ENCODE measurements around the gene ACSL6. TPM values are rescaled to one million over a fixed set of nuclear protein-coding genes. Genes with fewer than 3 reads are reported as not detected.
A peak's percentile ranks its signal among the peaks of the same experiment; 100 is the strongest.

ACSL6 gene, protein sequence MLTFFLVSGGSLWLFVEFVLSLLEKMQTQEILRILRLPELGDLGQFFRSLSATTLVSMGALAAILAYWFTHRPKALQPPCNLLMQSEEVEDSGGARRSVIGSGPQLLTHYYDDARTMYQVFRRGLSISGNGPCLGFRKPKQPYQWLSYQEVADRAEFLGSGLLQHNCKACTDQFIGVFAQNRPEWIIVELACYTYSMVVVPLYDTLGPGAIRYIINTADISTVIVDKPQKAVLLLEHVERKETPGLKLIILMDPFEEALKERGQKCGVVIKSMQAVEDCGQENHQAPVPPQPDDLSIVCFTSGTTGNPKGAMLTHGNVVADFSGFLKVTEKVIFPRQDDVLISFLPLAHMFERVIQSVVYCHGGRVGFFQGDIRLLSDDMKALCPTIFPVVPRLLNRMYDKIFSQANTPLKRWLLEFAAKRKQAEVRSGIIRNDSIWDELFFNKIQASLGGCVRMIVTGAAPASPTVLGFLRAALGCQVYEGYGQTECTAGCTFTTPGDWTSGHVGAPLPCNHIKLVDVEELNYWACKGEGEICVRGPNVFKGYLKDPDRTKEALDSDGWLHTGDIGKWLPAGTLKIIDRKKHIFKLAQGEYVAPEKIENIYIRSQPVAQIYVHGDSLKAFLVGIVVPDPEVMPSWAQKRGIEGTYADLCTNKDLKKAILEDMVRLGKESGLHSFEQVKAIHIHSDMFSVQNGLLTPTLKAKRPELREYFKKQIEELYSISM
- total RNA-seq (5.5 TPM), polyA plus RNA-seq (1 to 10 TPM; 3.0 to 5.7 (median 4.5) TPM)

- Histone ChIP-seq H3K9me3 (ENCODE audit: control insufficient read depth in 2 of 2, low read length in 2 of 2) (no peaks in the 10 kb centered on the region), H3K4me3 (ENCODE audit: low read depth, low read length) (no peak within 1 kb of the TSS), H3K4me1 (ENCODE audit: control insufficient read depth, insufficient read depth, low read length, poor library complexity, severe bottlenecking) (peaks cover 13% of the 10 kb centered on the region), H3K36me3 (ENCODE audit: control insufficient read depth, insufficient read depth, low read length) (no peaks in the 10 kb centered on the region), H3K27me3 (ENCODE audit: control insufficient read depth, insufficient read depth, low read length) (peaks cover 51% of the 10 kb centered on the region), H3K27ac (ENCODE audit: insufficient read depth, low read length, poor library complexity, severe bottlenecking) (no peak within 1 kb of the TSS)
- peaks cover 84% of the 10 kb centered on the region for H3K27me3 Mint-ChIP-seq
- peak within 1 kb of the TSS; percentile 72 to 85 (median 78) for H3K4me3 Mint-ChIP-seq
- peak within 1 kb of the TSS in 2 of 3 donors; percentile 54 to 59 for H3K27ac Mint-ChIP-seq
- ATAC-seq (ENCODE audit: low read depth in 2 of 2) (peak; percentile 46 to 53), DNase-seq (peak; percentile 14 to 42 (median 42))
- peaks cover 0 to 2% (median 0%) of the 10 kb centered on the region in 7 donors for H3K9me3 Mint-ChIP-seq
- no peaks in the 10 kb centered on the region for H3K36me3 Mint-ChIP-seq
- peaks cover 6 to 28% (median 17%) of the 10 kb centered on the region in 4 donors for H3K4me1 Mint-ChIP-seq
Measured at GRCh38 chr5:132011622-132012343, at the start of gene ACSL6. TSS of gene ACSL6 (minus strand) at chr5:132011658. CDS start at chr5:132011553, 105 bp downstream.

- no peak within 1 kb of the TSS for H3K4me3 ChIP-seq (ENCODE audit: low read depth, low read length)
- Mint-ChIP-seq H3K9me3 (no peaks in the 10 kb centered on the region), H3K4me1 (peaks cover 0 to 36% (median 14%) of the 10 kb centered on the region in 4 donors), H3K36me3 (no peaks in the 10 kb centered on the region), H3K4me3 (no peak within 1 kb of the TSS), H3K27ac (peak within 1 kb of the TSS in 2 of 3 donors; percentile 2 to 23), H3K27me3 (no peaks in the 10 kb centered on the region)
- H3K36me3 ChIP-seq (ENCODE audit: control insufficient read depth, insufficient read depth, low read length), result no peaks in the 10 kb centered on the region
- no peaks in the 10 kb centered on the region for H3K9me3 ChIP-seq (ENCODE audit: control insufficient read depth in 2 of 2, low read length in 2 of 2)
- H3K27ac ChIP-seq (ENCODE audit: insufficient read depth, low read length, poor library complexity, severe bottlenecking), result no peak within 1 kb of the TSS
- ATAC-seq (ENCODE audit: low read depth in 2 of 2) (no peak), DNase-seq (no peak)
- peaks cover 30% of the 10 kb centered on the region for H3K4me1 ChIP-seq (ENCODE audit: control insufficient read depth, insufficient read depth, low read length, poor library complexity, severe bottlenecking)
- H3K27me3 ChIP-seq (ENCODE audit: control insufficient read depth, insufficient read depth, low read length), result no peaks in the 10 kb centered on the region
Measured at GRCh38 chr5:132060501-132061161, 49.2 kb upstream of the ACSL6 start, which contains the start of gene IL3. TSS of gene IL3 (plus strand) at chr5:132060655. CDS start at chr5:132060707, 52 bp downstream.

- peaks cover 33% of the 10 kb centered on the region for H3K4me1 ChIP-seq (ENCODE audit: control insufficient read depth, insufficient read depth, low read length, poor library complexity, severe bottlenecking)
- no peak overlapping the region for H3K4me3 Mint-ChIP-seq
- ATAC-seq (ENCODE audit: low read depth in 2 of 2), result no peak
Measured at GRCh38 chr5:132059696-132060500, 48.4 kb upstream of the ACSL6 start.

DNA sequence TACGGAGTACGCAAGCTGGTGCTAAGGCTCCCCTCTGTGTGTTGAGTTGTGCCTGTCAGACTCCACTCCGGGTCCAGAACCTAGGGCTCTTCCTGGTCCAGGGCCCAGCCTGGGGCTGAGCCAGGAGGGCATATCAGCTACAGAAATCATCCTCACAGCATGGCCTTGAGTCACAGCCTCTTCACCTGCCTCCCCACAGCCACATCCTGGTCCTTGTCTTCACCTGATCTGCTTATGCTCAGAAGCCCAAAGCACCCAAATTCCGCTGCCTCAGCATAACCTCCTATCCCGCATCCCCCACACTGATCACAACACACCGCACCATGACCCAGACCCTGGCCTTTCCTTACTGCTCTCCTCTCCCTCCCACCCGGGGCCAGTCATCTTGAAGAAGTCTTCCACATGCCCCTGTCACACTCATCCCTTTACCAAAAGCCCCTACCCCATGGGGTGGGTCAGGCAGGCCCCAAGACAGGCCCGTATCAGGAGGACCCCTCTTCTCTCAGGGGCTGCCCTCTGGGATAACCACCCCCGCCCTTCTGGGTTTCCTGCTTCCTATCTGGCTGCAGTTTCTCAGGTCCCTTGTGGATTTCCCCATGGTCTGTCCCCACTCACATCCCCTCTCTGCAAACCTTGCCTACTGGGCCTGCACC, 47.7 kb upstream of the ACSL6 start:
- H3K27me3 Mint-ChIP-seq, result no peaks in the 10 kb centered on the region
- no peak overlapping the region for H3K4me3 ChIP-seq (ENCODE audit: low read depth, low read length)
- no peaks in the 10 kb centered on the region for H3K9me3 Mint-ChIP-seq
- H3K4me1 ChIP-seq (ENCODE audit: control insufficient read depth, insufficient read depth, low read length, poor library complexity, severe bottlenecking), result peaks cover 33% of the 10 kb centered on the region
- H3K27ac Mint-ChIP-seq, result peak overlapping the region in 2 of 3 donors; percentile 1 to 62
- ATAC-seq (ENCODE audit: low read depth in 2 of 2) (peak; percentile 31 to 39), DNase-seq (peak in 1 of 3 donors; percentile 42)
- no peaks in the 10 kb centered on the region for H3K27me3 ChIP-seq (ENCODE audit: control insufficient read depth, insufficient read depth, low read length)
- peaks cover 0 to 42% (median 18%) of the 10 kb centered on the region in 4 donors for H3K4me1 Mint-ChIP-seq
- peak overlapping the region in 1 of 4 donors; percentile 5 for H3K4me3 Mint-ChIP-seq
- H3K9me3 ChIP-seq (ENCODE audit: control insufficient read depth in 2 of 2, low read length in 2 of 2), result no peaks in the 10 kb centered on the region
- no peak overlapping the region for H3K27ac ChIP-seq (ENCODE audit: insufficient read depth, low read length, poor library complexity, severe bottlenecking)
- H3K36me3 ChIP-seq (ENCODE audit: control insufficient read depth, insufficient read depth, low read length), result no peaks in the 10 kb centered on the region
- H3K36me3 Mint-ChIP-seq, result no peaks in the 10 kb centered on the region

More at GRCh38 chr5:132059696-132060500, 48.4 kb upstream of the ACSL6 start:
- H3K4me3 ChIP-seq (ENCODE audit: low read depth, low read length), result no peak overlapping the region
- Mint-ChIP-seq H3K4me1 (peaks cover 0 to 38% (median 16%) of the 10 kb centered on the region in 4 donors), H3K36me3 (no peaks in the 10 kb centered on the region), H3K9me3 (no peaks in the 10 kb centered on the region), H3K27ac (peak overlapping the region in 1 of 3 donors; percentile 2), H3K27me3 (no peaks in the 10 kb centered on the region)
- no peak overlapping the region for H3K27ac ChIP-seq (ENCODE audit: insufficient read depth, low read length, poor library complexity, severe bottlenecking)
- H3K27me3 ChIP-seq (ENCODE audit: control insufficient read depth, insufficient read depth, low read length), result no peaks in the 10 kb centered on the region
- no peaks in the 10 kb centered on the region for H3K36me3 ChIP-seq (ENCODE audit: control insufficient read depth, insufficient read depth, low read length)
- H3K9me3 ChIP-seq (ENCODE audit: control insufficient read depth in 2 of 2, low read length in 2 of 2), result no peaks in the 10 kb centered on the region
- DNase-seq, result no peak

DNA sequence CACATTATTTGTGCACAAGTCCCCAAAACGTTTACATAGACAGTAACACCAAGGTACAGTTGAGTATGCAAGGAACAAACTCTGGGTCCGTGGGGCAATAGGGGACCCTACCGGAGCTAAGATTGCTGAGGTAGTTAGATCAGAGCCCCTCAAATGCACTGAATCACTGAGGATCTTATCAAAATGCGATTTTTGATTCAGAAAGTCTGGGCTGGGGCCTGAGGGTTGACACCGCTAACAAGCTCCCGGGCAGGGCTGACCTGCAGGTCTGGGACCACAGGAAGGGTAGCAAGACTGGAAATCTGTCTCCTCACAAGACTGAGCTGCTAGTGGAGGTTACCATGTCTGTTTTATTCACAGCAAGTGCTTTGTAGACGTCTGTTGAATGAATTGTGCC, 47.2 kb upstream of the ACSL6 start:
- Histone ChIP-seq H3K9me3 (ENCODE audit: control insufficient read depth in 2 of 2, low read length in 2 of 2) (no peaks in the 10 kb centered on the region), H3K4me3 (ENCODE audit: low read depth, low read length) (no peak overlapping the region), H3K36me3 (ENCODE audit: control insufficient read depth, insufficient read depth, low read length) (no peaks in the 10 kb centered on the region), H3K27ac (ENCODE audit: insufficient read depth, low read length, poor library complexity, severe bottlenecking) (no peak overlapping the region), H3K27me3 (ENCODE audit: control insufficient read depth, insufficient read depth, low read length) (no peaks in the 10 kb centered on the region), H3K4me1 (ENCODE audit: control insufficient read depth, insufficient read depth, low read length, poor library complexity, severe bottlenecking) (peaks cover 33% of the 10 kb centered on the region)
- H3K27me3 Mint-ChIP-seq, result no peaks in the 10 kb centered on the region
- H3K9me3 Mint-ChIP-seq, result no peaks in the 10 kb centered on the region
- ATAC-seq (ENCODE audit: low read depth in 2 of 2) (no peak), DNase-seq (no peak)
- no peaks in the 10 kb centered on the region for H3K36me3 Mint-ChIP-seq
- peaks cover 0 to 41% (median 16%) of the 10 kb centered on the region in 4 donors for H3K4me1 Mint-ChIP-seq
- H3K27ac Mint-ChIP-seq, result no peak overlapping the region
- peak overlapping the region in 1 of 4 donors; percentile 5 for H3K4me3 Mint-ChIP-seq

- H3K4me3 Mint-ChIP-seq, result peak overlapping the region in 1 of 4 donors; percentile 36
- Histone ChIP-seq H3K36me3 (ENCODE audit: control insufficient read depth, insufficient read depth, low read length) (no peaks in the 10 kb centered on the region), H3K9me3 (ENCODE audit: control insufficient read depth in 2 of 2, low read length in 2 of 2) (no peaks in the 10 kb centered on the region), H3K4me1 (ENCODE audit: control insufficient read depth, insufficient read depth, low read length, poor library complexity, severe bottlenecking) (peaks cover 33% of the 10 kb centered on the region), H3K4me3 (ENCODE audit: low read depth, low read length) (no peak overlapping the region), H3K27me3 (ENCODE audit: control insufficient read depth, insufficient read depth, low read length) (no peaks in the 10 kb centered on the region), H3K27ac (ENCODE audit: insufficient read depth, low read length, poor library complexity, severe bottlenecking) (no peak overlapping the region)
- no peaks in the 10 kb centered on the region for H3K9me3 Mint-ChIP-seq
- DNase-seq, result no peak
- H3K4me1 Mint-ChIP-seq, result peaks cover 0 to 38% (median 15%) of the 10 kb centered on the region in 4 donors
- H3K27me3 Mint-ChIP-seq, result peaks cover under 1% of the 10 kb centered on the region
- ATAC-seq (ENCODE audit: low read depth in 2 of 2), result no peak
- peak overlapping the region in 1 of 3 donors; percentile 31 for H3K27ac Mint-ChIP-seq
- H3K36me3 Mint-ChIP-seq, result no peaks in the 10 kb centered on the region
Measured at GRCh38 chr5:132057498-132058255, 46.2 kb upstream of the ACSL6 start.

All from CD4-positive, CD25-positive, alpha-beta regulatory T cell (primary cell).